ENCODE results near the gene KCNA5. TPM values are rescaled to one million over a fixed set of nuclear protein-coding genes. Genes with fewer than 3 reads are reported as not detected.

Gene KCNA5
- total and polyA plus RNA-seq, 7 donors: 0.45 to 20.2 (median 2.5) TPM; not detected in 1

DNA sequence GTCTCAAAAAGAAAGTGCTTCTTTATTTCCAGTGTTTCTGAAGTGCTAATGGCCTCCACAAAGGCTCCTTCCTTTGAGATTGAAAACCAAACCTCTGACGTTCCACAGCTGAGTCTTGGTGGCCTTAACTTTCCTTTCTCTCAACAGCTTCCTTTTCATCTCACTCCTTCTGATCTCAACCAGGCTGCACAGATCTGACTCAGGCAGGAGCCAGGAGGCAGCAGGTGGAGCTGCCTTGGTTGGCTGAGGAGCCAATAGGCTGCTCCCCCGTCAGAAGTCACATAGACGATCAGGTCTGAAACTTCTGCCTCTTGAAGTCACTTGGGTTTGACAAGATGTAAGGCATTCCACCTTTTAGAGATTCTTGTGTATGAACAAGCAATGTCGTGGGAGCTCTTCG lies 9.1 kb upstream of the KCNA5 start:
- H3K27me3 ChIP-seq: no peaks in the 10 kb centered on the region
- no peak for DNase-seq
- TF ChIP-seq POLR2AphosphoS5 (IDR thresholded peaks at IDR 0.05) (no peak), POLR2A (IDR thresholded peaks at IDR 0.05) (no peak), EP300 (IDR thresholded peaks at IDR 0.05) (no peak)
- TF ChIP-seq, protein P1, sequence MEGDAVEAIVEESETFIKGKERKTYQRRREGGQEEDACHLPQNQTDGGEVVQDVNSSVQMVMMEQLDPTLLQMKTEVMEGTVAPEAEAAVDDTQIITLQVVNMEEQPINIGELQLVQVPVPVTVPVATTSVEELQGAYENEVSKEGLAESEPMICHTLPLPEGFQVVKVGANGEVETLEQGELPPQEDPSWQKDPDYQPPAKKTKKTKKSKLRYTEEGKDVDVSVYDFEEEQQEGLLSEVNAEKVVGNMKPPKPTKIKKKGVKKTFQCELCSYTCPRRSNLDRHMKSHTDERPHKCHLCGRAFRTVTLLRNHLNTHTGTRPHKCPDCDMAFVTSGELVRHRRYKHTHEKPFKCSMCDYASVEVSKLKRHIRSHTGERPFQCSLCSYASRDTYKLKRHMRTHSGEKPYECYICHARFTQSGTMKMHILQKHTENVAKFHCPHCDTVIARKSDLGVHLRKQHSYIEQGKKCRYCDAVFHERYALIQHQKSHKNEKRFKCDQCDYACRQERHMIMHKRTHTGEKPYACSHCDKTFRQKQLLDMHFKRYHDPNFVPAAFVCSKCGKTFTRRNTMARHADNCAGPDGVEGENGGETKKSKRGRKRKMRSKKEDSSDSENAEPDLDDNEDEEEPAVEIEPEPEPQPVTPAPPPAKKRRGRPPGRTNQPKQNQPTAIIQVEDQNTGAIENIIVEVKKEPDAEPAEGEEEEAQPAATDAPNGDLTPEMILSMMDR (IDR thresholded peaks at IDR 0.05): no peak
- H3K4me1 ChIP-seq: peaks cover 0 to 16% (median 9%) of the 10 kb centered on the region in 4 donors
- H3K36me3 ChIP-seq: no peaks in the 10 kb centered on the region
- no peak overlapping the region for H3K4me3 ChIP-seq
- no peaks in the 10 kb centered on the region for H3K9me3 ChIP-seq
- no peak overlapping the region for H3K27ac ChIP-seq
- WGBS, 2 donors: 69 to 76% methylated on average over 5 of the region's 5 CpGs
- intact Hi-C loops (cut with DNase I): no loop called here

DNA sequence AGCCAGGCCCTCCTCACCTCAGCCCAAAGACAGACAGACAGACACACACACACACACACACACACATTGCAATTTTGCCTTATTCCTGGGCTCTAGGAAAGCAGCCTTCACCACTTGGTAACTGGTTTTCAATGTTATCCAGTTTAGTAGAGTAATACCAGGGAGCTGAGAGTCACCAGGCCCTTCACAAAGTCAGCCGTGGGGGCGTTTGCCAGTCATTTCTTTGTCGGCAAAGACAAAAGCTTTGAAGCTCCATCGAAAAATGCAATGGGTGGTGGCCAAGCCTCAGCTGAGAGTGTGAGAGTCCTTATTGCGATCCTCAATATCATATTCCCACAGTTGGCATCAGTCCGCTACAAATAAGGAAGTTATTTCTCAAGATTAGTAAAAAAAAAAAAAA lies 8.1 kb upstream of the KCNA5 start:
- intact Hi-C loops (cut with DNase I): no loop called here
- WGBS, 2 donors: 76 to 90% methylated on average over 6 of the region's 6 CpGs
- H3K36me3 ChIP-seq: no peaks in the 10 kb centered on the region
- H3K4me1 ChIP-seq: peaks cover 0 to 16% (median 9%) of the 10 kb centered on the region in 4 donors
- TF ChIP-seq EP300 (IDR thresholded peaks at IDR 0.05): no peak
- no peak for TF ChIP-seq POLR2AphosphoS5 (IDR thresholded peaks at IDR 0.05)
- TF ChIP-seq, protein P1 (IDR thresholded peaks at IDR 0.05): no peak
- TF ChIP-seq POLR2A (IDR thresholded peaks at IDR 0.05): no peak
- no peak overlapping the region for H3K4me3 ChIP-seq
- no peaks in the 10 kb centered on the region for H3K9me3 ChIP-seq
- no peak for DNase-seq
- no peaks in the 10 kb centered on the region for H3K27me3 ChIP-seq
- no peak overlapping the region for H3K27ac ChIP-seq

DNA sequence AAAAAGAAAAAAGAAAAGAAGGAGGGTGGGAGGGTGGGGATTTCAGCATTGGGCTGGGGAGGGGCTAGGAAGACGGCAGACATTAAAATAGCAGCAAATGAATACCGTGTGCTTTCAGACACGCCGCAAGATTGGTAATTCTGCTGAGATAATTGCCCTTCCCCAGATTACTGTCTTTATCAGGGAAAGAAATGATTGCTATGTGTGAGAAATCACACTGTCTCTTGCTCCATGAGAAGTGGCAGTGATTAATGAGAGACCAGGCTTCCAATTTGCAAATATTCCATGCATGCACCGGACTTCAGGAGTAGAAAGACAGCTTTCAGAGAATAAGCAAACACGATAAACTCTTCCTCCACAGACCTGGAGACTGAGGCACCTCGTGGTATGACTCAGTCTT lies 7.6 kb upstream of the KCNA5 start:
- Histone ChIP-seq H3K27me3 (no peaks in the 10 kb centered on the region), H3K36me3 (no peaks in the 10 kb centered on the region), H3K4me1 (peaks cover 0 to 16% (median 9%) of the 10 kb centered on the region in 4 donors), H3K4me3 (no peak overlapping the region), H3K9me3 (no peaks in the 10 kb centered on the region), H3K27ac (no peak overlapping the region)
- TF ChIP-seq EP300 (IDR thresholded peaks at IDR 0.05): no peak
- TF ChIP-seq, protein P1 (IDR thresholded peaks at IDR 0.05): no peak
- TF ChIP-seq POLR2A (IDR thresholded peaks at IDR 0.05): no peak
- no peak for TF ChIP-seq POLR2AphosphoS5 (IDR thresholded peaks at IDR 0.05)
- WGBS, 2 donors: 65 to 87% methylated on average over 7 of the region's 7 CpGs
- intact Hi-C loops (cut with DNase I): no loop called here
- DNase-seq: no peak

DNA sequence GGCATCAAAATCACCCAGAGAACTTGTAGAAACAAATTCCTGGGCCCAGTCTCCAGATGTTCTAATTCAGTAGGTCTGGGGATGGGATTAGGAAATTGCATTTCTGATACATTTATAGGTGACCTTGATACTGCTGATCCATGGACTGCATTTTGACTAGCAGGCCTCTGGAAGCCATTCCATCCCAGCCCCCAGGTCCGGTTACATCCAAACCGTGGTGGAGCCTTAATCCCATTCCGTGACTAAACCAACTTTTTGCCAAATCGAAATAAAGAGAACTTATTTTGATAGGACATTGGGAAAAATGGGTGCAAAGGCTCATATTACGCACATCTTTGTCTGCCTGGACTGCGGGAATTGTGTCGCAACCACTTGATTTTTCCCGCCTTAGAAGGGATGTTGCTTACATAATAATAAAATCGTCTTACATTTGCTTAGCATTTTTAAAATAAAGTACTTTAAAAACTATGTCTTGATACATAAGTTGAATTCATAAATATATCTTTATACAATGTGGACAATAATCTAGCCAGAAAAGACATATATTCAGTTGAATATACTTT lies 5.8 kb upstream of the KCNA5 start:
- peaks cover 0 to 18% (median 10%) of the 10 kb centered on the region in 4 donors for H3K4me1 ChIP-seq
- peaks cover 0 to 9% (median 0%) of the 10 kb centered on the region in 3 donors for H3K27me3 ChIP-seq
- no peak overlapping the region for H3K27ac ChIP-seq
- no peak for DNase-seq
- H3K4me3 ChIP-seq: no peak overlapping the region
- H3K36me3 ChIP-seq: no peaks in the 10 kb centered on the region
- TF ChIP-seq POLR2A (IDR thresholded peaks at IDR 0.05) (no peak), EP300 (IDR thresholded peaks at IDR 0.05) (no peak), POLR2AphosphoS5 (IDR thresholded peaks at IDR 0.05) (no peak)
- TF ChIP-seq, protein P1 (IDR thresholded peaks at IDR 0.05): no peak
- intact Hi-C loops (cut with DNase I): no loop called here
- no peaks in the 10 kb centered on the region for H3K9me3 ChIP-seq
- WGBS, 2 donors: 84 to 90% methylated on average over 9 of the region's 9 CpGs
